HepG2 (cell line): ENCODE data around the gene JMJD4. TPM values are rescaled to one million over a fixed set of nuclear protein-coding genes. Genes with fewer than 3 reads are reported as not detected.

Experiments used
- ATAC-seq: fragments of 200-7000 bp; cut with Tn5 transposase; 3 replicates; pipeline ENCODE4 v1.9.1; 2020; ENCODE audit warnings: mild to moderate bottlenecking, moderate library complexity
- Bru-seq: library from RNA; stranded (reverse); fragments of 400-500 nt; gene quantifications from one replicate; lab custom pipeline; 2021; lab: Mats Ljungman, UMichigan
- BruChase-seq, 2 experiments: library from RNA; stranded (reverse); fragments of 400-500 nt; gene quantifications; one replicate each; lab custom pipeline; 2021; lab: Mats Ljungman, UMichigan
- BruUV-seq: library from RNA; stranded (reverse); fragments of 400-500 nt; replicated peaks from 2 replicates; lab custom pipeline; 2021; lab: Mats Ljungman, UMichigan
- CTCF ChIA-PET: fragments of 300-600 bp; formaldehyde crosslinking; extraction: SDS; loops from one replicate; lab custom pipeline; 2021; ENCODE audit warnings: low total read pairs, inconsistent platforms, low intra/inter-chr PET ratio; lab: Yijun Ruan, JAX
- POLR2A ChIA-PET: fragments of 350-600 bp; sonication (Branson Sonifier 250); formaldehyde crosslinking; loops from one replicate; lab custom pipeline; 2020; ENCODE audit warnings: antibody characterized with exemption, inconsistent platforms; lab: Yijun Ruan, JAX
- DNase-seq: peaks from one replicate; pipeline ENCODE4 v3.0.0-alpha.2; 2015; ENCODE audit warnings: low spot score
- FAIRE-seq: peaks from 3 replicates; lab custom pipeline; 2011; peaks lifted over from hg19 to GRCh38; lab: Jason Lieb, UNC
- H2AFZ ChIP-seq: one replicate; pipeline ENCODE4 v1.6.1; 2011; ENCODE audit warnings: low read length, inconsistent platforms
- H3K27ac ChIP-seq: fragments of 300-600 bp; 3 replicates; pipeline ENCODE4 v1.8.0; 2011; ENCODE audit warnings: mixed run types, mild to moderate bottlenecking, mixed read lengths, low read length, inconsistent platforms; ENCODE audit not compliant: insufficient read depth; ENCODE audit errors: extremely low read length
- H3K27me3 ChIP-seq, 2 experiments: fragments of 200-600 bp in 1 of 2; 2 replicates in 1 of 2; 3 replicates in 1 of 2; pipeline versions ENCODE4 v1.6.0 to v1.8.0; 2011; ENCODE audit warnings: low read length in 2 of 2, mild to moderate bottlenecking in 2 of 2, moderate library complexity in 2 of 2, inconsistent platforms in 1 of 2; ENCODE audit not compliant: insufficient read depth in 2 of 2, control insufficient read depth in 1 of 2
- H3K36me3 ChIP-seq, 2 experiments: fragments of 200-600 bp in 1 of 2; replicated peaks in 1 of 2; 2 replicates in 1 of 2; 3 replicates in 1 of 2; pipeline versions ENCODE4 v1.5.1 to v1.8.0; 2011; ENCODE audit warnings: low read length in 2 of 2, inconsistent platforms in 1 of 2; ENCODE audit not compliant: insufficient read depth in 2 of 2, control insufficient read depth in 1 of 2
- H3K4me1 ChIP-seq: 2 replicates; pipeline ENCODE4 v1.5.1; 2012; ENCODE audit warnings: low read length, inconsistent platforms; ENCODE audit not compliant: insufficient read depth
- H3K4me2 ChIP-seq: 2 replicates; pipeline ENCODE4 v1.6.0; 2011; ENCODE audit warnings: low read depth, low read length, inconsistent platforms
- H3K4me3 ChIP-seq, 3 experiments: fragments of 200-600 bp in 1 of 3; sonication (generic), shearing (Covaris generic) in 1 of 3; replicated peaks in 1 of 3; 2 replicates each; pipeline ENCODE4 v1.5.1; 2011 to 2016; ENCODE audit warnings: low read length in 3 of 3, inconsistent platforms in 2 of 3, low read depth in 2 of 3, mild to moderate bottlenecking in 2 of 3, control low read depth in 1 of 3, mixed read lengths in 1 of 3; ENCODE audit not compliant: insufficient read depth in 1 of 3
- H3K79me2 ChIP-seq: one replicate; pipeline ENCODE4 v1.6.1; 2011; ENCODE audit warnings: low read length, inconsistent platforms; ENCODE audit not compliant: insufficient read depth
- H3K9ac ChIP-seq: 2 replicates; pipeline ENCODE4 v1.6.0; 2011; ENCODE audit warnings: mild to moderate bottlenecking, low read depth, low read length, inconsistent platforms; ENCODE audit not compliant: insufficient read depth
- H3K9me3 ChIP-seq: 2 replicates; pipeline ENCODE4 v1.5.1; 2012; ENCODE audit warnings: mild to moderate bottlenecking, low read length
- H4K20me1 ChIP-seq: 2 replicates; pipeline ENCODE4 v1.6.0; 2011; ENCODE audit warnings: inconsistent platforms, mild to moderate bottlenecking, low read length, moderate library complexity; ENCODE audit not compliant: insufficient read depth
- FOXO1 ChIP-seq: sonication (generic); formaldehyde crosslinking; IDR thresholded peaks from 2 replicates; pipeline ENCODE4 v1.4.0; 2020; ENCODE audit warnings: missing genetic modification reagents
- MAFF ChIP-seq: IDR thresholded peaks from 2 replicates; pipeline ENCODE4 v1.6.1; 2011; ENCODE audit warnings: low read depth, low read length, improper control_type of control experiment
- NONO ChIP-seq, 2 experiments: fragments of 450-650 bp in 1 of 2; sonication (generic) in 1 of 2; formaldehyde crosslinking in 1 of 2; IDR thresholded peaks in 1 of 2; conservative IDR thresholded peaks in 1 of 2; 2 replicates each; pipeline versions ENCODE4 v1.6.1 to v1.8.0; 2017 to 2022; ENCODE audit warnings: mild to moderate bottlenecking in 1 of 2, missing genetic modification reagents in 1 of 2, moderate library complexity in 1 of 2
- PHF21A ChIP-seq: sonication (generic); formaldehyde crosslinking; IDR thresholded peaks from 2 replicates; pipeline ENCODE4 v1.5.0; 2020; ENCODE audit warnings: mild to moderate bottlenecking, missing genetic modification reagents
- SMYD3 ChIP-seq: sonication (generic); formaldehyde crosslinking; IDR thresholded peaks from 2 replicates; pipeline ENCODE4 v1.8.1; 2023; ENCODE audit warnings: mild to moderate bottlenecking, missing genetic modification reagents
- TCF12 ChIP-seq, 2 experiments: fragments of 450-650 bp in 1 of 2; sonication (generic) in 1 of 2; formaldehyde crosslinking in 1 of 2; IDR thresholded peaks; 2 replicates each; pipeline versions ENCODE4 v1.6.1 to v1.8.0; 2017 to 2022; ENCODE audit warnings: antibody characterized with exemption in 1 of 2, mild to moderate bottlenecking in 1 of 2, missing genetic modification reagents in 1 of 2, moderate library complexity in 1 of 2
- TSC22D2 ChIP-seq: sonication (generic); formaldehyde crosslinking; IDR thresholded peaks from 2 replicates; pipeline ENCODE4 v1.5.1; 2020; ENCODE audit warnings: missing genetic modification reagents, mild to moderate bottlenecking, borderline replicate concordance
- ZBTB21 ChIP-seq: sonication (generic); formaldehyde crosslinking; IDR thresholded peaks from 2 replicates; pipeline ENCODE4 v1.4.0; 2020; ENCODE audit warnings: missing genetic modification reagents
- ZFP1 ChIP-seq: IDR thresholded peaks from 2 replicates; pipeline ENCODE4 v1.6.1; 2016
- ZNF263 ChIP-seq: sonication (generic); formaldehyde crosslinking; IDR thresholded peaks from 2 replicates; pipeline ENCODE4 v1.4.0; 2020; ENCODE audit warnings: missing genetic modification reagents
- ZNF569 ChIP-seq: sonication (generic); formaldehyde crosslinking; IDR thresholded peaks from 2 replicates; pipeline ENCODE4 v1.5.0; 2020; ENCODE audit warnings: mild to moderate bottlenecking, missing genetic modification reagents, moderate library complexity, borderline replicate concordance
- ZNF678 ChIP-seq: sonication (generic); formaldehyde crosslinking; IDR thresholded peaks from 2 replicates; pipeline ENCODE4 v1.4.0; 2020; ENCODE audit warnings: mild to moderate bottlenecking, missing genetic modification reagents
- ZSCAN25 ChIP-seq: sonication (generic); formaldehyde crosslinking; IDR thresholded peaks from 2 replicates; pipeline ENCODE4 v1.8.0; 2022; ENCODE audit warnings: mild to moderate bottlenecking, missing genetic modification reagents
- WGBS: methylation state at CpG from one replicate; pipeline ENCODE4 v1.1.6; 2017; ENCODE audit warnings: low lambda C conversion rate; 5-methylcytosine and 5-hydroxymethylcytosine counted together
- in situ Hi-C: cut with HindIII; loops from 2 replicates; pipeline ENCODE4 v1.10.0; 2017; ENCODE audit warnings: low pct_unique_long_range_greater_than_20kb; ENCODE audit not compliant: extremely low pct_ligation_motif_present
- intact Hi-C: fragments of 100-400 bp; cut with micrococcal nuclease; formaldehyde crosslinking; loops from one replicate; pipeline ENCODE4 v1.10.0; 2022; ENCODE audit not compliant: unreplicated experiment
- long read RNA-seq, 2 experiments: library from RNA in 1 of 2; library from polyadenylated mRNA in 1 of 2; stranded (forward) in 1 of 2; unstranded in 1 of 2; transcript quantifications; one replicate each; pipeline ENCODE4 v2.0.0, GENCODE V29; 2019 to 2022
- polyA minus RNA-seq, 3 experiments: library from RNA; depleted of rRNA, polyadenylated mRNA; stranded (reverse); fragments of >200 nt; gene quantifications; 2 replicates each; pipeline ENCODE4 v1.2.3, GENCODE V29; 2011; ENCODE audit warnings: low replicate concordance in 1 of 3
- polyA plus RNA-seq, 8 experiments: library from polyadenylated mRNA; depleted of rRNA in 3 of 8; stranded (reverse) in 7 of 8; unstranded in 1 of 8; fragments of >200 nt; fragmentation: Illumina TruSeq in 4 of 8; extraction: Trizol in 4 of 8; gene quantifications; 2 replicates each; pipeline versions ENCODE4 v1.2.1 to v1.2.3, GENCODE V29; 2011 to 2016; ENCODE audit warnings: low read depth in 4 of 8, missing spikeins in 1 of 8, mixed read lengths in 1 of 8; ENCODE audit not compliant: insufficient read depth in 1 of 8
- total RNA-seq, 5 experiments: library from RNA; depleted of rRNA; stranded (reverse); fragments of >200 nt; fragmentation: Illumina TruSeq; extraction: Trizol; gene quantifications; 2 replicates each; pipeline ENCODE4 v1.2.3, GENCODE V29; 2016; ENCODE audit warnings: low read depth in 1 of 5
- TF ChIP-seq, protein P1 (sequence below): IDR thresholded peaks from 2 replicates; pipeline ENCODE4 v1.6.1; 2016; ENCODE audit warnings: missing compliant biosample characterization, missing genetic modification reagents, borderline replicate concordance
- TF ChIP-seq, protein P2 (sequence below): IDR thresholded peaks from 2 replicates; pipeline ENCODE4 v1.6.1; 2016; ENCODE audit warnings: missing compliant biosample characterization, missing genetic modification reagents, borderline replicate concordance

The JMJD4 gene
- total RNA-seq (2016; rRNA removed; fragmentation: Illumina TruSeq; extraction: Trizol) (23.0 and 29.0 TPM in 2 replicates), polyA plus RNA-seq (2011; rRNA removed) (10.2 and 17.3 TPM in 2 replicates), polyA minus RNA-seq (2011; rRNA and poly(A)+ RNA removed; ENCODE audit: low replicate concordance) (88.6 and 93.9 TPM in 2 replicates), Bru-seq, nascent RNA (percentile 82 among the genes with signal in this experiment), BruChase-seq, experiment 1, labeled RNA remaining after a 6-hour chase (percentile 58 among the genes with signal in this experiment), BruChase-seq, experiment 2, labeled RNA remaining after a 2-hour chase (percentile 55 among the genes with signal in this experiment)
- 10.5 and 13.6 TPM in 2 replicates for total RNA-seq (2016; cell fraction: cytosol; rRNA removed; fragmentation: Illumina TruSeq; extraction: Trizol; ENCODE audit: low read depth)
- 21.9 and 31.1 TPM in 2 replicates for total RNA-seq (2016; cell fraction: insoluble cytoplasmic fraction; rRNA removed; fragmentation: Illumina TruSeq; extraction: Trizol)
- 18.8 and 21.7 TPM in 2 replicates for total RNA-seq (2016; cell fraction: membrane; rRNA removed; fragmentation: Illumina TruSeq; extraction: Trizol)
- 21.3 and 26.3 TPM in 2 replicates for total RNA-seq (2016; cell fraction: nucleus; rRNA removed; fragmentation: Illumina TruSeq; extraction: Trizol)
- 10.6 and 14.3 TPM in 2 replicates for polyA plus RNA-seq (2011; cell fraction: cytosol; rRNA removed)
- 44.8 and 46.2 TPM in 2 replicates for polyA plus RNA-seq (2011; cell fraction: nucleus; rRNA removed)
- polyA plus RNA-seq (2012), result 9.4 and 10.9 TPM in 2 replicates
- polyA plus RNA-seq (2016; cell fraction: cytosol; fragmentation: Illumina TruSeq; extraction: Trizol; ENCODE audit: low read depth), result 7.9 and 10.7 TPM in 2 replicates
- polyA plus RNA-seq (2016; cell fraction: insoluble cytoplasmic fraction; fragmentation: Illumina TruSeq; extraction: Trizol; ENCODE audit: low read depth), result 18.0 and 18.7 TPM in 2 replicates
- 11.6 and 12.6 TPM in 2 replicates for polyA plus RNA-seq (2016; cell fraction: membrane; fragmentation: Illumina TruSeq; extraction: Trizol; ENCODE audit: low read depth)
- 23.9 and 25.0 TPM in 2 replicates for polyA plus RNA-seq (2016; cell fraction: nucleus; fragmentation: Illumina TruSeq; extraction: Trizol; ENCODE audit: insufficient read depth, low read depth)
- 9.8 and 14.0 TPM in 2 replicates for polyA minus RNA-seq (2011; cell fraction: cytosol; rRNA and poly(A)+ RNA removed)
- polyA minus RNA-seq (2011; cell fraction: nucleus; rRNA and poly(A)+ RNA removed), result 62.1 and 65.3 TPM in 2 replicates
- long read RNA-seq, experiment 1, transcript JMJD4-201 (6 exons, 2,595 nt), result major isoform, 28 of 43 reads
- long read RNA-seq, experiment 1, partial matches to known transcripts, result 1 of 43 reads
- long read RNA-seq, experiment 1, other reads (novel, unspliced or antisense), result 12 of 43 reads
- long read RNA-seq, experiment 2, transcript JMJD4-201 (6 exons, 2,595 nt), result major isoform, 46 of 95 reads
- long read RNA-seq, experiment 2, partial matches to known transcripts, result 22 of 95 reads
- long read RNA-seq, experiment 2, other reads (novel, unspliced or antisense), result 23 of 95 reads

DNA sequence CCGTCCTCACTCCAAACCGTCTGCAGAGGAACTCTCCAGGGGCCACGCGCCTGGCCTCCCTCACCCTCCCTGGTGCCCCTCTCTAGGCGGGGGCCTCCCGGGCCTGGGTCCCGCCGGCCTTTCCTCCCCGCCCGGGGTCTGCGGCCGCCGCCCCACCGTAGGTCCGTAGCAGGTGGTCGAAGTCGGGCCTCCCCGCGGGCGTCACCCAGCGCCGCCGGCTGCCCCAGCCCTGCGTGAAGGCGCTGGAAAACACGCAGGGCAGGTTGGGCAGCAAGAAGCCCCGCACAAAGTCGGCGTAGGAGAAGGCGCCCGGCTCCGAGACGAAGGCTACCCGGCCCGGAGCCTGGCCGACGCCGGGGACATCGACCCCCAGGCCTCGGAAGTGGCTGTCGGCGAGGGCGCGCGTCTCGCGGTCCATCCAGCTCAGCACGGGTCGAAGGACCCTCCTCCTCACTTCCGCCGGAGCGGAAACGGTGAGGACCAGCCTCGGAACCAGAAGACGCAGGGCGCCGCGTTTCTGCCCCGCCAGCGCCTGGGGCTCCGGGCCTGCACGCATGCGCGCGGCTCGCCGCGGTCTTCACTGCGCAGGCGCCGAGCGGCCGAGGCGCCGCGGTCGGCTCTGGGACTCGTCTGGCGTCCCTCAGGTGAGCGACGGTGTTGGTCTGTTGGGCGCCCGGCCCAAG, at the start of gene JMJD4, which contains the start of gene SNAP47:
TSS of gene JMJD4 (minus strand) at position 447 of the 683 bp plus-strand sequence. CDS start at position 418, 29 bp downstream.
TSS of gene SNAP47 (plus strand) at position 580 of the 683 bp plus-strand sequence. CDS start 12,302 bp downstream, outside the sequence.
- Histone ChIP-seq H3K79me2 (peaks cover 39% of the 10 kb centered on the region), H3K27me3 (no peaks in the 10 kb centered on the region; a peak in 1 of 5 replicates), H3K27ac (peak within 1 kb of the TSS; percentile 75), H3K4me1 (peaks cover 43% of the 10 kb centered on the region), H2AFZ (no peak within 1 kb of the TSS), H3K4me2 (peak within 1 kb of the TSS; percentile 93), H3K9me3 (no peaks in the 10 kb centered on the region), H3K4me3 (peak within 1 kb of the TSS; percentile 87 to 98 (median 97)), H3K36me3 (peaks cover 4 to 9% of the 10 kb centered on the region in 2 experiments; a peak in 1 of 5 replicates), H3K9ac (peak within 1 kb of the TSS; percentile 93), H4K20me1 (peaks cover 2% of the 10 kb centered on the region; the same call in 1 of the 2 replicates)
- no TSS peak for BruUV-seq
- ATAC-seq (peak; percentile 89), DNase-seq (peak; percentile 86), FAIRE-seq (no peak)
- POLR2A ChIA-PET, result interaction anchor here (0.7 kb wide), 2 partner anchors 171 to 416 kb away, joined by 3 read pairs; partner anchors contain the start of gene ZNF678
- 0% methylated on average over 8 of the region's 83 CpGs for whole genome bisulfite sequencing
- intact Hi-C loops, result no loop called here
- CTCF ChIA-PET, result no interaction called here
- in situ Hi-C loops, result no loop called here
- TF ChIP-seq, protein P1, sequence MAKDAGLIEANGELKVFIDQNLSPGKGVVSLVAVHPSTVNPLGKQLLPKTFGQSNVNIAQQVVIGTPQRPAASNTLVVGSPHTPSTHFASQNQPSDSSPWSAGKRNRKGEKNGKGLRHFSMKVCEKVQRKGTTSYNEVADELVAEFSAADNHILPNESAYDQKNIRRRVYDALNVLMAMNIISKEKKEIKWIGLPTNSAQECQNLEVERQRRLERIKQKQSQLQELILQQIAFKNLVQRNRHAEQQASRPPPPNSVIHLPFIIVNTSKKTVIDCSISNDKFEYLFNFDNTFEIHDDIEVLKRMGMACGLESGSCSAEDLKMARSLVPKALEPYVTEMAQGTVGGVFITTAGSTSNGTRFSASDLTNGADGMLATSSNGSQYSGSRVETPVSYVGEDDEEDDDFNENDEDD (CRISPR knock-in tag), result peak; percentile 92
- TF ChIP-seq ZFP1, result peak; percentile 80
- no peak for TF ChIP-seq TCF12 (IDR thresholded peaks at IDR 0.05)
- no peak; the same call in 1 of the 2 replicates for TF ChIP-seq TCF12 (CRISPR knock-in tag; IDR thresholded peaks at IDR 0.05)
- TF ChIP-seq TSC22D2, result peak; percentile 86; the same call in 1 of the 2 replicates
- TF ChIP-seq, protein P2, sequence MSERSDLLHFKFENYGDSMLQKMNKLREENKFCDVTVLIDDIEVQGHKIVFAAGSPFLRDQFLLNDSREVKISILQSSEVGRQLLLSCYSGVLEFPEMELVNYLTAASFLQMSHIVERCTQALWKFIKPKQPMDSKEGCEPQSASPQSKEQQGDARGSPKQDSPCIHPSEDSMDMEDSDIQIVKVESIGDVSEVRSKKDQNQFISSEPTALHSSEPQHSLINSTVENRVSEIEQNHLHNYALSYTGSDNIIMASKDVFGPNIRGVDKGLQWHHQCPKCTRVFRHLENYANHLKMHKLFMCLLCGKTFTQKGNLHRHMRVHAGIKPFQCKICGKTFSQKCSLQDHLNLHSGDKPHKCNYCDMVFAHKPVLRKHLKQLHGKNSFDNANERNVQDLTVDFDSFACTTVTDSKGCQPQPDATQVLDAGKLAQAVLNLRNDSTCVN, result peak; percentile 78; the same call in 1 of the 2 replicates
- TF ChIP-seq MAFF, result no peak
- TF ChIP-seq SMYD3, result peak; percentile 77; the same call in 1 of the 2 replicates
- TF ChIP-seq ZNF569 (CRISPR knock-in tag), result no peak
- peak; percentile 70; the same call in 1 of the 2 replicates for TF ChIP-seq ZSCAN25
- no peak for TF ChIP-seq NONO (IDR thresholded peaks at IDR 0.05)
- peak; percentile 99 for TF ChIP-seq NONO (CRISPR knock-in tag; conservative IDR thresholded peaks at IDR 0.05)
- TF ChIP-seq ZNF263 (CRISPR knock-in tag), result peak; percentile 89
- peak; percentile 36; the same call in 1 of the 2 replicates for TF ChIP-seq PHF21A (CRISPR knock-in tag)
- peak; percentile 75 for TF ChIP-seq FOXO1 (CRISPR knock-in tag)
- TF ChIP-seq ZNF678 (CRISPR knock-in tag), result peak; percentile 94; the same call in 1 of the 2 replicates
- 0 out of 2 replicates have a peak, but pooled peaks have one; percentile 29 for TF ChIP-seq ZBTB21
